ENCODE data around the gene RER1.

RER1 gene

GRCh38 chr1:2433936-2434655, 42.5 kb downstream of the RER1 start:
- H3K4me3 ChIP-seq (ENCODE audit: low read depth, low read length), result no peak overlapping the region
- no peak for TF ChIP-seq CTCF (IDR thresholded peaks at IDR 0.05; ENCODE audit: insufficient read depth, low read depth, low read length, missing control alignments)
- DNase-seq (ENCODE audit: low read depth), result no peak

- TF ChIP-seq CTCF (IDR thresholded peaks at IDR 0.05; ENCODE audit: insufficient read depth, low read depth, low read length, missing control alignments), result no peak
- H3K4me3 ChIP-seq (ENCODE audit: low read depth, low read length), result no peak overlapping the region
- no peak for DNase-seq (ENCODE audit: low read depth)
Measured at GRCh38 chr1:2435091-2435490, 43.5 kb downstream of the RER1 start.

GRCh38 chr1:2435746-2436355, 44.2 kb downstream of the RER1 start:
- no peak for TF ChIP-seq CTCF (IDR thresholded peaks at IDR 0.05; ENCODE audit: insufficient read depth, low read depth, low read length, missing control alignments)
- no peak overlapping the region for H3K4me3 ChIP-seq (ENCODE audit: low read depth, low read length)
- no peak for DNase-seq (ENCODE audit: low read depth)

- no peak overlapping the region for H3K4me3 ChIP-seq (ENCODE audit: low read depth, low read length)
- no peak for DNase-seq (ENCODE audit: low read depth)
- no peak for TF ChIP-seq CTCF (IDR thresholded peaks at IDR 0.05; ENCODE audit: insufficient read depth, low read depth, low read length, missing control alignments)
Measured at GRCh38 chr1:2436876-2437275, 45.2 kb downstream of the RER1 start.

- DNase-seq (ENCODE audit: low read depth), result no peak
Measured at GRCh38 chr1:2437617-2438016, 46.0 kb downstream of the RER1 start.

GRCh38 chr1:2438038-2438437, 46.4 kb downstream of the RER1 start:
- DNase-seq (ENCODE audit: low read depth), result no peak
- no peak overlapping the region for H3K4me3 ChIP-seq (ENCODE audit: low read depth, low read length)
- no peak for TF ChIP-seq CTCF (IDR thresholded peaks at IDR 0.05; ENCODE audit: insufficient read depth, low read depth, low read length, missing control alignments)

More at GRCh38 chr1:2437617-2438016, 46.0 kb downstream of the RER1 start:
- H3K4me3 ChIP-seq (ENCODE audit: low read depth, low read length), result no peak overlapping the region
- TF ChIP-seq CTCF (IDR thresholded peaks at IDR 0.05; ENCODE audit: insufficient read depth, low read depth, low read length, missing control alignments), result no peak
